IMR-90 (cell line): Measurements from ENCODE around the gene UPK1B. TPM values are rescaled to one million over a fixed set of nuclear protein-coding genes. Genes with fewer than 3 reads are reported as not detected.

Experiments used
- ATAC-seq: fragments of 200-7000 bp; cut with Tn5 transposase; 2 replicates; pipeline ENCODE4 v1.9.1; 2020; ENCODE audit warnings: low read depth, mild to moderate bottlenecking, moderate library complexity
- BruUV-seq: library from RNA; stranded (reverse); fragments of 400-500 nt; replicated peaks from 2 replicates; lab custom pipeline; 2021; lab: Mats Ljungman, UMichigan
- CTCF ChIA-PET: fragments of 300-600 bp; formaldehyde crosslinking; extraction: SDS; loops from one replicate; lab custom pipeline; 2021; ENCODE audit warnings: antibody characterized with exemption; lab: Yijun Ruan, JAX
- POLR2A ChIA-PET: fragments of 300-600 bp; sonication (Branson Sonifier 250); formaldehyde crosslinking; loops from one replicate; lab custom pipeline; 2022; ENCODE audit warnings: antibody characterized with exemption; ENCODE audit not compliant: unreplicated experiment; lab: Charles Lee
- DNase-seq: peaks from one replicate; pipeline ENCODE4 v3.0.0; 2013
- H2AFZ ChIP-seq: replicated peaks from 2 replicates; pipeline ENCODE3; 2013; ENCODE audit warnings: low read length, mild to moderate bottlenecking; ENCODE audit not compliant: poor library complexity
- H2AK5ac ChIP-seq: 2 replicates; pipeline ENCODE4 v1.6.1; 2013; ENCODE audit warnings: low read depth, low read length, inconsistent platforms
- H2AK9ac ChIP-seq: replicated peaks from 2 replicates; pipeline ENCODE3; 2013; ENCODE audit warnings: mild to moderate bottlenecking, low read depth, low read length, moderate library complexity; ENCODE audit not compliant: poor library complexity
- H2BK120ac ChIP-seq: 2 replicates; pipeline ENCODE4 v1.6.1; 2013; ENCODE audit warnings: low read depth, low read length, inconsistent platforms
- H2BK15ac ChIP-seq: 3 replicates; pipeline ENCODE4 v1.6.1; 2013; ENCODE audit warnings: low read depth, low read length, inconsistent platforms
- H2BK20ac ChIP-seq: 2 replicates; pipeline ENCODE4 v1.6.1; 2013; ENCODE audit warnings: low read depth, mild to moderate bottlenecking, inconsistent platforms, low read length, moderate library complexity
- H2BK5ac ChIP-seq: 2 replicates; pipeline ENCODE4 v1.6.1; 2013; ENCODE audit warnings: mild to moderate bottlenecking, low read depth, low read length, inconsistent platforms; ENCODE audit not compliant: poor library complexity, severe bottlenecking
- H3K14ac ChIP-seq: replicated peaks from 2 replicates; pipeline ENCODE4 v1.6.1; 2013; ENCODE audit warnings: low read depth, low read length, inconsistent platforms
- H3K18ac ChIP-seq: 2 replicates; pipeline ENCODE4 v1.6.1; 2013; ENCODE audit warnings: low read depth, low read length, control low read depth
- H3K23ac ChIP-seq: 2 replicates; pipeline ENCODE4 v1.6.1; 2013; ENCODE audit warnings: low read depth, low read length, inconsistent platforms
- H3K27ac ChIP-seq: 2 replicates; pipeline ENCODE4 v1.5.1; 2013; ENCODE audit warnings: mild to moderate bottlenecking, control low read depth, low read length; ENCODE audit not compliant: insufficient read depth
- H3K27me3 ChIP-seq: 2 replicates; pipeline ENCODE4 v1.6.1; 2013; ENCODE audit warnings: low read length; ENCODE audit not compliant: control insufficient read depth, insufficient read depth
- H3K36me3 ChIP-seq: 2 replicates; pipeline ENCODE4 v1.6.1; 2013; ENCODE audit warnings: low read length, mixed read lengths; ENCODE audit not compliant: control insufficient read depth, insufficient read depth
- H3K4ac ChIP-seq: 2 replicates; pipeline ENCODE4 v1.6.1; 2013; ENCODE audit warnings: low read depth, low read length, inconsistent platforms
- H3K4me1 ChIP-seq: 2 replicates; pipeline ENCODE4 v1.6.1; 2013; ENCODE audit warnings: low read length, mixed read lengths; ENCODE audit not compliant: control insufficient read depth, insufficient read depth
- H3K4me2 ChIP-seq: 2 replicates; pipeline ENCODE4 v1.6.1; 2013; ENCODE audit warnings: low read depth, mild to moderate bottlenecking, control low read depth, low read length, moderate library complexity
- H3K4me3 ChIP-seq: 2 replicates; pipeline ENCODE4 v1.5.1; 2013; ENCODE audit warnings: low read depth, mild to moderate bottlenecking, control low read depth, low read length, moderate library complexity; ENCODE audit not compliant: insufficient read depth
- H3K56ac ChIP-seq: 2 replicates; pipeline ENCODE4 v1.6.1; 2013; ENCODE audit warnings: low read length, inconsistent platforms; ENCODE audit not compliant: insufficient read depth; ENCODE audit errors: extremely low read depth
- H3K79me1 ChIP-seq, 2 experiments: 2 replicates each; pipeline ENCODE4 v1.6.1; 2013; ENCODE audit warnings: low read length in 2 of 2, inconsistent platforms in 1 of 2, low read depth in 1 of 2
- H3K9ac ChIP-seq: 2 replicates; pipeline ENCODE4 v1.6.1; 2013; ENCODE audit warnings: low read depth, low read length, control low read depth
- H3K9me1 ChIP-seq: 2 replicates; pipeline ENCODE4 v1.6.1; 2013; ENCODE audit warnings: low read length, inconsistent platforms; ENCODE audit not compliant: insufficient read depth
- H3K9me3 ChIP-seq: 2 replicates; pipeline ENCODE4 v1.6.1; 2013; ENCODE audit warnings: low read length; ENCODE audit not compliant: control insufficient read depth, insufficient read depth
- H4K20me1 ChIP-seq: 2 replicates; pipeline ENCODE4 v1.6.1; 2013; ENCODE audit warnings: low read length, inconsistent platforms; ENCODE audit not compliant: insufficient read depth
- H4K5ac ChIP-seq: 2 replicates; pipeline ENCODE4 v1.6.1; 2013; ENCODE audit warnings: mild to moderate bottlenecking, low read depth, low read length, control low read depth
- H4K8ac ChIP-seq, 2 experiments: 2 replicates each; pipeline ENCODE4 v1.6.1; 2013; ENCODE audit warnings: low read depth in 2 of 2, low read length in 2 of 2, control low read depth in 1 of 2, inconsistent platforms in 1 of 2
- H4K91ac ChIP-seq: 2 replicates; pipeline ENCODE4 v1.6.1; 2013; ENCODE audit warnings: low read depth, low read length, inconsistent platforms; ENCODE audit not compliant: insufficient read depth
- BHLHE40 ChIP-seq: fragments of 150-350 bp; IDR thresholded peaks from 2 replicates; pipeline ENCODE4 v1.6.1; 2016; ENCODE audit warnings: mild to moderate bottlenecking, low read depth, low read length
- MAFK ChIP-seq: IDR thresholded peaks from 2 replicates; pipeline ENCODE4 v1.6.1; 2012; ENCODE audit warnings: low read depth, low read length, improper control_type of control experiment
- MAZ ChIP-seq: IDR thresholded peaks from 2 replicates; pipeline ENCODE4 v1.6.1; 2012; ENCODE audit warnings: low read depth, mild to moderate bottlenecking, low read length, improper control_type of control experiment, moderate library complexity, borderline replicate concordance
- NFE2L2 ChIP-seq: fragments of 150-350 bp; IDR thresholded peaks from 2 replicates; pipeline ENCODE4 v1.6.1; 2016; ENCODE audit warnings: low read depth, mild to moderate bottlenecking, low read length
- RAD21 ChIP-seq: IDR thresholded peaks from 2 replicates; pipeline ENCODE4 v1.6.1; 2012; ENCODE audit warnings: low read length, improper control_type of control experiment
- RCOR1 ChIP-seq: IDR thresholded peaks from 2 replicates; pipeline ENCODE4 v1.6.1; 2012; ENCODE audit warnings: mild to moderate bottlenecking, low read length, improper control_type of control experiment; ENCODE audit not compliant: insufficient replicate concordance
- SMC3 ChIP-seq: fragments of 150-350 bp; IDR thresholded peaks from 2 replicates; pipeline ENCODE4 v1.6.1; 2016; ENCODE audit warnings: low read depth, mild to moderate bottlenecking, antibody characterized with exemption, low read length, moderate library complexity
- WGBS, 2 experiments: methylation state at CpG; one replicate each; pipeline versions ENCODE4 v1.1.5 to v1.1.7; 2013; ENCODE audit warnings: missing lambda C conversion rate in 2 of 2; ENCODE audit not compliant: insufficient read length in 1 of 2; ENCODE audit errors: extremely low coverage in 2 of 2; 5-methylcytosine and 5-hydroxymethylcytosine counted together
- dilution Hi-C: fragments of 300-500 bp; cut with HindIII; formaldehyde crosslinking; loops from one replicate; pipeline ENCODE4 v1.14.3; 2018; ENCODE audit warnings: low sequenced_read_pairs; ENCODE audit not compliant: unreplicated experiment
- in situ Hi-C: fragments of 300-500 bp; cut with MboI; formaldehyde crosslinking; loops from 3 replicates; pipeline ENCODE4 v1.14.3; 2019; ENCODE audit warnings: low sequenced_read_pairs, inconsistent platforms, mixed read lengths
- intact Hi-C: fragments of 100-400 bp; cut with micrococcal nuclease; formaldehyde crosslinking; loops from 2 replicates; pipeline ENCODE4 v1.10.0; 2022
- polyA plus RNA-seq, 3 experiments: library from polyadenylated mRNA; depleted of rRNA; stranded (reverse); fragments of >200 nt; gene quantifications; 2 replicates each; pipeline ENCODE4 v1.2.3, GENCODE V29; 2012; ENCODE audit warnings: low replicate concordance in 1 of 3
- total RNA-seq: library from RNA; depleted of rRNA; stranded (reverse); fragments of >200 nt; gene quantifications from 2 replicates; pipeline ENCODE4 v1.2.3, GENCODE V29; 2012

Gene UPK1B
- total and polyA plus RNA-seq, 2 of the 4 experiments (the other 2 are of a cell fraction) = 0.36 to 0.55 TPM

DNA sequence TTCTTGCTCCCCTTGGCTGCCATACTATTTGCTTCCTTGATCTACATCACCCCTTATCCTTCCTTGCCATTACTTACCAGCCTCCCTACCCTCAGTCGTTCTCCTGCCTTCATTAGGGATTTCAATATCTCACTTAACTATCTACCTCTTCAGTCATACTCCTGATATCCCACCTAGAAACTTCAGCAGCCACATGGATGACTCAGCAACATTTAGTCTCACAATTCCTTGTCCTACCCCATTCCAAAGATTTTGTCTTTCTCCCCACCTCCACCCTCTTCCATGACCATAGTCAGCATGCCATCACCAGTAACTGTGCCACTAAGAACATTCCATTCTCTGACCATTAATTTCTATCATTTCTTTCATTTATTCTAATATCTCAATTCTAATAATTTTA is 18.4 kb downstream of the UPK1B start:
- H3K14ac ChIP-seq = peak overlapping the region; percentile 85
- peak overlapping the region; percentile 35 for H2AK9ac ChIP-seq
- BruUV-seq = no TSS peak
- 78% methylated on average over 1 of the region's 1 CpG; no CpG with 5 or more reads in 1 of the 2 experiments for WGBS, 2 experiments
- H3K18ac ChIP-seq = peak overlapping the region; percentile 84
- no peak for TF ChIP-seq BHLHE40
- peak; percentile 42; the same call in 1 of the 2 replicates for TF ChIP-seq MAFK
- peak; percentile 93 for TF ChIP-seq NFE2L2
- no peak for TF ChIP-seq RCOR1
- no peak for TF ChIP-seq SMC3
- TF ChIP-seq MAZ = no peak
- TF ChIP-seq RAD21 = no peak
- peak overlapping the region; percentile 94 for H2BK20ac ChIP-seq
- H3K56ac ChIP-seq = 0 out of 2 replicates have a peak overlapping the region, but pooled peaks have one; percentile 27
- H3K27me3 ChIP-seq = no peaks in the 10 kb centered on the region
- H3K9me3 ChIP-seq = no peaks in the 10 kb centered on the region
- H3K4me1 ChIP-seq = peaks cover 21% of the 10 kb centered on the region
- ChIA-PET CTCF (no interaction called here), POLR2A (no interaction called here)
- no peak overlapping the region for H3K9ac ChIP-seq
- no peak for DNase-seq
- peak overlapping the region; percentile 78 for H2BK5ac ChIP-seq
- H4K20me1 ChIP-seq = no peaks in the 10 kb centered on the region
- peak overlapping the region; percentile 85 for H3K4ac ChIP-seq
- H3K79me1 ChIP-seq = peaks cover 0 to 3% of the 10 kb centered on the region in 2 experiments; a peak in 1 of 4 replicates
- no peak for ATAC-seq
- no peak overlapping the region for H3K4me3 ChIP-seq
- peaks cover 12% of the 10 kb centered on the region for H3K9me1 ChIP-seq
- H3K36me3 ChIP-seq = no peaks in the 10 kb centered on the region
- dilution Hi-C loops = no loop called here
- H2BK120ac ChIP-seq = peak overlapping the region; percentile 88
- peak overlapping the region; percentile 68 to 72 for H4K8ac ChIP-seq
- H4K5ac ChIP-seq = peak overlapping the region; percentile 59; the same call in 1 of the 2 replicates
- H2AFZ ChIP-seq = no peak overlapping the region
- H3K23ac ChIP-seq = peak overlapping the region; percentile 64; the same call in 1 of the 2 replicates
- intact Hi-C loops = loop anchor here (5.0 kb wide), 1 partner anchor 36 kb away; no protein-coding TSS in a partner anchor
- H2AK5ac ChIP-seq = peak overlapping the region; percentile 93
- in situ Hi-C loops = no loop called here
- peak overlapping the region; percentile 96; the same call in 2 of the 3 replicates for H2BK15ac ChIP-seq
- no peak overlapping the region for H3K27ac ChIP-seq
- peak overlapping the region; percentile 86 for H4K91ac ChIP-seq
- H3K4me2 ChIP-seq = no peak overlapping the region
